A549 (cell line): ENCODE measurements around the gene PCED1B. TPM values are rescaled to one million over a fixed set of nuclear protein-coding genes. Genes with fewer than 3 reads are reported as not detected.
A peak's percentile ranks its signal among the peaks of the same experiment; 100 is the strongest.

Experiments
- ATAC-seq, 2 experiments: fragments of 200-7000 bp in 1 of 2; fragments of >200 bp in 1 of 2; cut with Nextera tagmentation in 1 of 2; cut with Tn5 transposase in 1 of 2; 3 replicates each; pipeline versions ENCODE4 v1.8.0 to v1.9.1; 2018 to 2020; ENCODE audit warnings: mild to moderate bottlenecking in 1 of 2, moderate library complexity in 1 of 2
- CTCF ChIA-PET: fragments of 300-600 bp; sonication (Branson Sonifier 250); formaldehyde crosslinking; extraction: SDS; loops from one replicate; lab custom pipeline; 2021; ENCODE audit warnings: antibody characterized with exemption, inconsistent platforms; lab: Yijun Ruan, JAX
- POLR2A ChIA-PET: fragments of 350-600 bp; formaldehyde crosslinking; extraction: SDS; loops from one replicate; lab custom pipeline; 2021; ENCODE audit warnings: antibody characterized with exemption, inconsistent platforms; lab: Yijun Ruan, JAX
- DNase-seq, 2 experiments: peaks; one replicate each; pipeline versions ENCODE4 v3.0.0 to v3.0.0-alpha.2; 2011 to 2016; ENCODE audit warnings: low read depth in 1 of 2, low spot score in 1 of 2
- FAIRE-seq: peaks from 2 replicates; lab custom pipeline; 2011; peaks lifted over from hg19 to GRCh38; lab: Jason Lieb, UNC
- H3K27ac ChIP-seq, 2 experiments: fragments of >200 bp; sonication (Bioruptor Twin); formaldehyde crosslinking; 3 replicates each; pipeline ENCODE4 v1.5.1; 2016 to 2017
- H3K4me1 ChIP-seq: fragments of >200 bp; sonication (Bioruptor Twin); formaldehyde crosslinking; 3 replicates; pipeline ENCODE4 v1.6.1; 2016
- H3K4me2 ChIP-seq: fragments of >200 bp; sonication (Bioruptor Twin); formaldehyde crosslinking; 3 replicates; pipeline ENCODE4 v1.6.1; 2016
- H3K4me3 ChIP-seq: fragments of >200 bp; sonication (Bioruptor Twin); formaldehyde crosslinking; 3 replicates; pipeline ENCODE4 v1.5.1; 2016
- H3K9me3 ChIP-seq: fragments of >200 bp; sonication (Bioruptor Twin); formaldehyde crosslinking; 3 replicates; pipeline ENCODE4 v1.6.1; 2016
- CBX2 ChIP-seq: fragments of 200-600 bp; sonication (generic); IDR thresholded peaks from 2 replicates; pipeline ENCODE4 v1.6.1; 2016; ENCODE audit warnings: low read depth, mild to moderate bottlenecking, borderline replicate concordance
- CEBPB ChIP-seq, 2 experiments: fragments of >200 bp in 1 of 2; sonication (Bioruptor Twin) in 1 of 2; formaldehyde crosslinking in 1 of 2; IDR thresholded peaks; 2 replicates each; pipeline ENCODE4 v1.6.1; 2012 to 2016
- CHD2 ChIP-seq: fragments of 150-350 bp; IDR thresholded peaks from 2 replicates; pipeline ENCODE4 v1.6.1; 2014; ENCODE audit warnings: low read length; ENCODE audit not compliant: partially characterized antibody
- CHD4 ChIP-seq: fragments of 200-600 bp; sonication (generic); IDR thresholded peaks from 2 replicates; pipeline ENCODE4 v1.6.1; 2016; ENCODE audit warnings: antibody characterized with exemption, mild to moderate bottlenecking, borderline replicate concordance
- EHF ChIP-seq: fragments of 250-450 bp; sonication (Bioruptor Pico); IDR thresholded peaks from 2 replicates; pipeline ENCODE4 v1.5.0; 2020; ENCODE audit warnings: mild to moderate bottlenecking
- EP300 ChIP-seq, 2 experiments: fragments of >200 bp; sonication (Bioruptor Twin); formaldehyde crosslinking; IDR thresholded peaks; 2 replicates in 1 of 2; 3 replicates in 1 of 2; pipeline ENCODE4 v1.6.1; 2016 to 2017
- FOSB ChIP-seq: fragments of 250-450 bp; sonication (Bioruptor Pico); IDR thresholded peaks from 2 replicates; pipeline ENCODE4 v1.5.0; 2020; ENCODE audit warnings: mild to moderate bottlenecking, moderate library complexity
- FOSL2 ChIP-seq, 2 experiments: fragments of 450-650 bp in 1 of 2; fragments of >200 bp in 1 of 2; sonication (Bioruptor Twin) in 1 of 2; formaldehyde crosslinking; IDR thresholded peaks; 2 replicates each; pipeline versions ENCODE4 v1.5.0 to v1.6.1; 2016 to 2020; ENCODE audit warnings: mild to moderate bottlenecking in 1 of 2, moderate library complexity in 1 of 2
- GATA3 ChIP-seq: IDR thresholded peaks from 2 replicates; pipeline ENCODE4 v1.6.1; 2012; ENCODE audit warnings: borderline replicate concordance
- HDAC2 ChIP-seq: fragments of 200-600 bp; sonication (generic); IDR thresholded peaks from 2 replicates; pipeline ENCODE4 v1.6.1; 2016
- HES2 ChIP-seq: fragments of >200 bp; sonication (Bioruptor Twin); formaldehyde crosslinking; IDR thresholded peaks from 2 replicates; pipeline ENCODE4 v1.6.1; 2016
- HEYL ChIP-seq: fragments of 250-450 bp; sonication (Bioruptor Pico); IDR thresholded peaks from 2 replicates; pipeline ENCODE4 v1.8.0; 2021; ENCODE audit warnings: mild to moderate bottlenecking, moderate library complexity
- HOXA7 ChIP-seq: fragments of 250-450 bp; sonication (Bioruptor Pico); IDR thresholded peaks from 2 replicates; pipeline ENCODE4 v1.5.0; 2020; ENCODE audit warnings: mild to moderate bottlenecking, moderate library complexity
- HOXB13 ChIP-seq: fragments of 250-450 bp; sonication (Bioruptor Pico); IDR thresholded peaks from 2 replicates; pipeline ENCODE4 v1.5.0; 2020; ENCODE audit warnings: low read depth, mild to moderate bottlenecking, moderate library complexity
- JUNB ChIP-seq: fragments of >200 bp; sonication (Bioruptor Twin); formaldehyde crosslinking; IDR thresholded peaks from 2 replicates; pipeline ENCODE4 v1.6.1; 2016
- KDM5A ChIP-seq: fragments of 200-600 bp; sonication (generic); IDR thresholded peaks from 2 replicates; pipeline ENCODE4 v1.6.1; 2016; ENCODE audit warnings: antibody characterized with exemption, mild to moderate bottlenecking
- MAFK ChIP-seq: fragments of 450-650 bp; IDR thresholded peaks from 2 replicates; pipeline ENCODE4 v1.6.1; 2014; ENCODE audit not compliant: partially characterized antibody
- MAX ChIP-seq: IDR thresholded peaks from 2 replicates; pipeline ENCODE4 v1.6.1; 2012
- MYC ChIP-seq: IDR thresholded peaks from 2 replicates; pipeline ENCODE4 v1.6.1; 2012; ENCODE audit warnings: mild to moderate bottlenecking, inconsistent platforms, low read length, improper control_type of control experiment, borderline replicate concordance
- NPAS2 ChIP-seq: fragments of 250-450 bp; sonication (Bioruptor Pico); IDR thresholded peaks from 2 replicates; pipeline ENCODE4 v1.8.0; 2022; ENCODE audit warnings: mild to moderate bottlenecking, moderate library complexity, borderline replicate concordance
- NR3C1 ChIP-seq: fragments of >200 bp; sonication (Bioruptor Twin); formaldehyde crosslinking; IDR thresholded peaks from 3 replicates; pipeline ENCODE4 v1.6.1; 2017
- PBX3 ChIP-seq: IDR thresholded peaks from 2 replicates; pipeline ENCODE4 v1.6.1; 2012
- POLR2A ChIP-seq: IDR thresholded peaks from 2 replicates; pipeline ENCODE4 v1.6.1; 2012; ENCODE audit warnings: mild to moderate bottlenecking, low read length
- POLR2AphosphoS2 ChIP-seq: conservative IDR thresholded peaks from 2 replicates; pipeline ENCODE4 v1.6.1; 2012; ENCODE audit warnings: low read length, improper control_type of control experiment, inconsistent platforms
- RARB ChIP-seq: fragments of 250-450 bp; sonication (Bioruptor Pico); IDR thresholded peaks from 2 replicates; pipeline ENCODE4 v1.8.0; 2021; ENCODE audit warnings: mild to moderate bottlenecking, moderate library complexity
- REST ChIP-seq: fragments of 200-600 bp; sonication (generic); IDR thresholded peaks from 2 replicates; pipeline ENCODE4 v1.6.1; 2016; ENCODE audit warnings: antibody characterized with exemption, mild to moderate bottlenecking, moderate library complexity
- RFX5 ChIP-seq: fragments of 450-650 bp; IDR thresholded peaks from 2 replicates; pipeline ENCODE4 v1.7.1; 2014; ENCODE audit warnings: antibody characterized with exemption, mild to moderate bottlenecking, moderate library complexity
- RNF2 ChIP-seq: fragments of 200-600 bp; sonication (generic); IDR thresholded peaks from 2 replicates; pipeline ENCODE4 v1.6.1; 2016; ENCODE audit warnings: low read depth, mild to moderate bottlenecking, antibody characterized with exemption, moderate library complexity, borderline replicate concordance
- SREBF2 ChIP-seq: fragments of 450-650 bp; IDR thresholded peaks from 2 replicates; pipeline ENCODE4 v1.6.1; 2014; ENCODE audit warnings: mild to moderate bottlenecking, moderate library complexity
- TFCP2L1 ChIP-seq: fragments of 250-450 bp; sonication (Bioruptor Pico); IDR thresholded peaks from 2 replicates; pipeline ENCODE4 v1.5.0; 2021; ENCODE audit warnings: mild to moderate bottlenecking
- USF2 ChIP-seq: fragments of 450-650 bp; IDR thresholded peaks from 2 replicates; pipeline ENCODE4 v1.6.1; 2014; ENCODE audit warnings: antibody characterized with exemption
- ZSCAN20 ChIP-seq: fragments of 250-450 bp; sonication (Bioruptor Pico); IDR thresholded peaks from 2 replicates; pipeline ENCODE4 v1.8.0; 2022; ENCODE audit warnings: mild to moderate bottlenecking, moderate library complexity
- WGBS: methylation state at CpG from one replicate; pipeline ENCODE4 v1.1.6; 2017; ENCODE audit errors: missing lambda C conversion rate; 5-methylcytosine and 5-hydroxymethylcytosine counted together
- polyA plus RNA-seq, 4 experiments: library from polyadenylated mRNA; depleted of rRNA in 3 of 4; stranded (reverse); fragments of >200 nt; fragmentation: RNase III in 1 of 4; extraction: RNeasy Plus Mini Kit Qiagen cat#74134 plus additional on column Dnase treatment in 1 of 4; gene quantifications; 2 replicates in 3 of 4; 3 replicates in 1 of 4; pipeline ENCODE4 v1.2.3, GENCODE V29; 2011 to 2017
- TF ChIP-seq, protein P1 (sequence below): fragments of 250-450 bp; sonication (Bioruptor Pico); IDR thresholded peaks from 2 replicates; pipeline ENCODE4 v1.5.0; 2021; ENCODE audit warnings: mild to moderate bottlenecking, moderate library complexity, borderline replicate concordance

PCED1B gene
- polyA plus RNA-seq, 2 of the 4 experiments (the other 2 are of a cell fraction) = 74.6 to 108 TPM

DNA sequence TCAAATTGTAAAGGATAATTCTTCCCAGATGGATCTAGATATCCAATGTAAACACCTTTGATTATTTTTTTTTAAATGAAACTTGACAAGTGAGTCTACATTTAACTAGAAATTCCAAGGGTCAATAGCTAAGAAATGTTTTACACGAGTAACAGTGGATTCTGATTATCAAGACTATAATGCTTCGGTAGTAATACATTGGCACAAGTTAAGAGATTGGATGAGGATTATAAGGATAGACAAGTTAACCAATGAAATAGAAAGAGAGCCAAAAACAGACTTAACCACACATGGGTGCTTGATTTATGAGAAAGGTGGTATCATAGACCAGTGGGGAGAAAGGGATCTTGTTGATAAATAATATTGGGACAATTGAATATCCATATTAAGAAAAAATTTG lies 40.3 kb upstream of the PCED1B start:
- Histone ChIP-seq H3K4me1 (peaks cover 49% of the 10 kb centered on the region), H3K4me3 (peak overlapping the region; percentile 38), H3K4me2 (peak overlapping the region; percentile 83), H3K27ac (peak overlapping the region; percentile 85 to 93), H3K9me3 (peaks cover 4% of the 10 kb centered on the region; the same call in 1 of the 3 replicates)
- WGBS = 6% methylated on average over 2 of the region's 2 CpGs
- FAIRE-seq (peak; percentile 89), ATAC-seq (0 out of 6 replicates have a peak, but pooled peaks of 1 of the 2 experiments have one; percentile 3), DNase-seq (peak in 1 of 2 experiments; percentile 41)
- ChIA-PET POLR2A (interaction anchor here (1.1 to 2.4 kb wide), 5 partner anchors 29 to 239 kb away, joined by 3 to 13 read pairs (median 4); partner anchors contain the start of genes AMIGO2 and PCED1B), CTCF (interaction anchor here (0.6 to 1.6 kb wide), 2 partner anchors 237 to 358 kb away, joined by 3 to 5 read pairs; no protein-coding TSS in a partner anchor)
- TF ChIP-seq MYC = no peak
- TF ChIP-seq FOSB (CRISPR knock-in tag) = peak; percentile 91
- no peak for TF ChIP-seq CHD4
- no peak for TF ChIP-seq POLR2AphosphoS2
- TF ChIP-seq SREBF2 = no peak
- no peak for TF ChIP-seq JUNB
- no peak for TF ChIP-seq REST
- TF ChIP-seq ZSCAN20 (CRISPR knock-in tag) = no peak
- TF ChIP-seq MAFK = no peak
- no peak for TF ChIP-seq USF2
- no peak for TF ChIP-seq GATA3
- TF ChIP-seq RNF2 = no peak
- TF ChIP-seq KDM5A = no peak
- TF ChIP-seq, protein P1, sequence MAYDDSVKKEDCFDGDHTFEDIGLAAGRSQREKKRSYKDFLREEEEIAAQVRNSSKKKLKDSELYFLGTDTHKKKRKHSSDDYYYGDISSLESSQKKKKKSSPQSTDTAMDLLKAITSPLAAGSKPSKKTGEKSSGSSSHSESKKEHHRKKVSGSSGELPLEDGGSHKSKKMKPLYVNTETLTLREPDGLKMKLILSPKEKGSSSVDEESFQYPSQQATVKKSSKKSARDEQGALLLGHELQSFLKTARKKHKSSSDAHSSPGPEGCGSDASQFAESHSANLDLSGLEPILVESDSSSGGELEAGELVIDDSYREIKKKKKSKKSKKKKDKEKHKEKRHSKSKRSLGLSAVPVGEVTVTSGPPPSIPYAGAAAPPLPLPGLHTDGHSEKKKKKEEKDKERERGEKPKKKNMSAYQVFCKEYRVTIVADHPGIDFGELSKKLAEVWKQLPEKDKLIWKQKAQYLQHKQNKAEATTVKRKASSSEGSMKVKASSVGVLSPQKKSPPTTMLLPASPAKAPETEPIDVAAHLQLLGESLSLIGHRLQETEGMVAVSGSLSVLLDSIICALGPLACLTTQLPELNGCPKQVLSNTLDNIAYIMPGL (CRISPR knock-in tag) = peak; percentile 10; the same call in 1 of the 2 replicates
- TF ChIP-seq POLR2A = no peak
- peak; percentile 76; the same call in 1 of the 2 replicates for TF ChIP-seq EHF
- TF ChIP-seq CEBPB (IDR thresholded peaks at IDR 0.05) = no peak
- TF ChIP-seq TFCP2L1 = peak; percentile 88; the same call in 1 of the 2 replicates
- TF ChIP-seq CHD2 = no peak
- no peak for TF ChIP-seq MAX
- peak; percentile 97 for TF ChIP-seq HOXA7
- no peak for TF ChIP-seq RFX5
- no peak for TF ChIP-seq HES2
- TF ChIP-seq NPAS2 = no peak
- no peak for TF ChIP-seq HDAC2
- no peak for TF ChIP-seq HEYL (CRISPR knock-in tag)
- TF ChIP-seq NR3C1 = no peak
- no peak for TF ChIP-seq EP300 (IDR thresholded peaks at IDR 0.05)
- no peak for TF ChIP-seq PBX3
- TF ChIP-seq FOSL2 (IDR thresholded peaks at IDR 0.05) = no peak
- TF ChIP-seq FOSL2 (CRISPR knock-in tag; IDR thresholded peaks at IDR 0.05) = peak; percentile 25
- TF ChIP-seq HOXB13 (CRISPR knock-in tag) = no peak
- TF ChIP-seq CBX2 = no peak
- peak; percentile 71; the same call in 1 of the 2 replicates for TF ChIP-seq RARB (CRISPR knock-in tag)
